Endothelial cell (in vitro differentiated cells): ENCODE measurements around the gene ZC3H12C. TPM values are rescaled to one million over a fixed set of nuclear protein-coding genes. Genes with fewer than 3 reads are reported as not detected.

ENCODE experiments used
- DNase-seq: peaks from one replicate; pipeline ENCODE4 v3.0.0; 2021; ENCODE audit warnings: low spot score
- H3K27ac Mint-ChIP-seq: one replicate; pipeline ENCODE4 v1.8.0; 2021; ENCODE audit warnings: mixed read lengths, inconsistent platforms; ENCODE audit not compliant: unreplicated experiment
- H3K27me3 Mint-ChIP-seq: one replicate; pipeline ENCODE4 v1.8.0; 2021; ENCODE audit warnings: mild to moderate bottlenecking, moderate library complexity, mixed read lengths, inconsistent platforms; ENCODE audit not compliant: unreplicated experiment
- H3K36me3 Mint-ChIP-seq: one replicate; pipeline ENCODE4 v1.8.0; 2021; ENCODE audit warnings: mild to moderate bottlenecking, low read depth, mixed read lengths, inconsistent platforms; ENCODE audit not compliant: unreplicated experiment
- H3K4me1 Mint-ChIP-seq: one replicate; pipeline ENCODE4 v1.8.0; 2021; ENCODE audit warnings: mild to moderate bottlenecking, mixed read lengths, inconsistent platforms; ENCODE audit not compliant: unreplicated experiment
- H3K4me3 Mint-ChIP-seq: one replicate; pipeline ENCODE4 v1.8.0; 2021; ENCODE audit warnings: mild to moderate bottlenecking, mixed read lengths, inconsistent platforms; ENCODE audit not compliant: unreplicated experiment
- H3K9me3 Mint-ChIP-seq: one replicate; pipeline ENCODE4 v1.8.0; 2021; ENCODE audit warnings: mixed read lengths, inconsistent platforms; ENCODE audit not compliant: unreplicated experiment
- CTCF ChIP-seq: fragments of 200-600 bp; sonication (generic); IDR thresholded peaks from one replicate; pipeline ENCODE4 v1.5.0; 2021; ENCODE audit warnings: antibody characterized with exemption; ENCODE audit not compliant: unreplicated experiment
- total RNA-seq: library from RNA; stranded (reverse); fragmentation: NEBNext Ultra II Directional; extraction: Animal tissue kit (Norgen Biotek cat#: 25700); gene quantifications from one replicate; pipeline ENCODE4 v1.2.1, GENCODE V29; 2021; ENCODE audit not compliant: unreplicated experiment

ZC3H12C gene
- total RNA-seq, 1 donor from 2014 or later: 6.4 TPM

- no peaks in the 10 kb centered on the region for H3K9me3 Mint-ChIP-seq
Observed at GRCh38 chr11:110176366-110177085, 83.3 kb downstream of the ZC3H12C start.

GRCh38 chr11:110177086-110177456 lies 83.9 kb downstream of the ZC3H12C start:
- no peaks in the 10 kb centered on the region for H3K9me3 Mint-ChIP-seq
- no peaks in the 10 kb centered on the region for H3K36me3 Mint-ChIP-seq
- no peaks in the 10 kb centered on the region for H3K4me1 Mint-ChIP-seq

More at GRCh38 chr11:110176366-110177085, 83.3 kb downstream of the ZC3H12C start:
- TF ChIP-seq CTCF: no peak
- H3K4me1 Mint-ChIP-seq: no peaks in the 10 kb centered on the region
- no peak overlapping the region for H3K27ac Mint-ChIP-seq
- DNase-seq: no peak
- no peaks in the 10 kb centered on the region for H3K36me3 Mint-ChIP-seq
- no peak overlapping the region for H3K4me3 Mint-ChIP-seq
- peaks cover 8% of the 10 kb centered on the region for H3K27me3 Mint-ChIP-seq

GRCh38 chr11:110179064-110179463 lies 85.9 kb downstream of the ZC3H12C start:
- Mint-ChIP-seq H3K27ac (no peak overlapping the region), H3K36me3 (no peaks in the 10 kb centered on the region), H3K27me3 (peaks cover 12% of the 10 kb centered on the region), H3K4me3 (no peak overlapping the region), H3K4me1 (no peaks in the 10 kb centered on the region), H3K9me3 (no peaks in the 10 kb centered on the region)
- TF ChIP-seq CTCF: no peak
- DNase-seq: no peak

More at GRCh38 chr11:110177086-110177456, 83.9 kb downstream of the ZC3H12C start:
- no peak for DNase-seq
- H3K27ac Mint-ChIP-seq: no peak overlapping the region
- no peak for TF ChIP-seq CTCF
- peaks cover 8% of the 10 kb centered on the region for H3K27me3 Mint-ChIP-seq
- no peak overlapping the region for H3K4me3 Mint-ChIP-seq

GRCh38 chr11:110182886-110183285 lies 89.7 kb downstream of the ZC3H12C start:
- Mint-ChIP-seq H3K9me3 (no peaks in the 10 kb centered on the region), H3K4me1 (no peaks in the 10 kb centered on the region), H3K27me3 (peaks cover 12% of the 10 kb centered on the region), H3K36me3 (peaks cover 4% of the 10 kb centered on the region), H3K4me3 (no peak overlapping the region), H3K27ac (no peak overlapping the region)
- no peak for DNase-seq
- no peak for TF ChIP-seq CTCF

GRCh38 chr11:110184456-110184855 lies 91.3 kb downstream of the ZC3H12C start:
- Mint-ChIP-seq H3K4me3 (no peak overlapping the region), H3K27me3 (peaks cover 6% of the 10 kb centered on the region)

More at GRCh38 chr11:110184456-110184855, 91.3 kb downstream of the ZC3H12C start:
- Mint-ChIP-seq H3K27ac (no peak overlapping the region), H3K9me3 (no peaks in the 10 kb centered on the region), H3K4me1 (no peaks in the 10 kb centered on the region), H3K36me3 (peaks cover 4% of the 10 kb centered on the region)
- no peak for TF ChIP-seq CTCF
- DNase-seq: no peak
